SK-N-SH (cell line): ENCODE results near the gene SFSWAP. TPM values are rescaled to one million over a fixed set of nuclear protein-coding genes. Genes with fewer than 3 reads are reported as not detected.

Experiments
- CTCF ChIA-PET: fragments of 300-600, 350-600 bp; formaldehyde crosslinking; extraction: SDS; loops from one replicate; lab custom pipeline; 2021; lab: Yijun Ruan, JAX
- POLR2A ChIA-PET: fragments of 350-600 bp; sonication (Branson Sonifier 250); formaldehyde crosslinking; extraction: SDS; loops from one replicate; lab custom pipeline; 2020; ENCODE audit warnings: antibody characterized with exemption, inconsistent platforms; lab: Yijun Ruan, JAX
- DNase-seq: peaks from one replicate; pipeline ENCODE4 v3.0.0; 2012
- H2AFZ ChIP-seq: fragments of 200-600 bp; sonication (generic); 2 replicates; pipeline ENCODE4 v1.8.1; 2016; ENCODE audit warnings: antibody characterized with exemption, mild to moderate bottlenecking, low read depth
- H3F3A ChIP-seq: fragments of 200-600 bp; sonication (generic); replicated peaks from 2 replicates; pipeline ENCODE3; 2016; ENCODE audit warnings: antibody characterized with exemption, mild to moderate bottlenecking; ENCODE audit not compliant: insufficient read depth
- H3K27ac ChIP-seq, 2 experiments: fragments of 200-500 bp in 1 of 2; fragments of 200-600 bp in 1 of 2; sonication (Bioruptor generic) in 1 of 2; sonication (generic), shearing (Covaris generic) in 1 of 2; 2 replicates each; pipeline versions ENCODE4 v1.5.1 to v1.6.1; 2014 to 2016; ENCODE audit warnings: low read depth in 2 of 2, inconsistent platforms in 1 of 2, low read length in 1 of 2, mild to moderate bottlenecking in 1 of 2, mixed read lengths in 1 of 2
- H3K27me3 ChIP-seq: fragments of 200-600 bp; sonication (generic), shearing (Covaris generic); 2 replicates; pipeline ENCODE4 v1.6.1; 2016; ENCODE audit warnings: mixed run types; ENCODE audit not compliant: insufficient read depth
- H3K36me3 ChIP-seq, 2 experiments: fragments of 200-500 bp in 1 of 2; fragments of 200-600 bp in 1 of 2; sonication (Bioruptor generic) in 1 of 2; sonication (generic) in 1 of 2; replicated peaks in 1 of 2; 2 replicates each; pipeline versions ENCODE3 to v1.5.1; 2014 to 2016; ENCODE audit warnings: low read length in 1 of 2, mild to moderate bottlenecking in 1 of 2; ENCODE audit not compliant: insufficient read depth in 2 of 2, control insufficient read depth in 1 of 2
- H3K4me1 ChIP-seq, 2 experiments: fragments of 200-500 bp in 1 of 2; fragments of 200-600 bp in 1 of 2; sonication (Bioruptor generic) in 1 of 2; sonication (generic), shearing (Covaris generic) in 1 of 2; 2 replicates each; pipeline versions ENCODE4 v1.5.1 to v1.6.1; 2014 to 2016; ENCODE audit warnings: low read depth in 1 of 2, low read length in 1 of 2, mixed run types in 1 of 2; ENCODE audit not compliant: insufficient read depth in 2 of 2, control insufficient read depth in 1 of 2
- H3K4me2 ChIP-seq: fragments of 200-600 bp; sonication (generic), shearing (Covaris generic); 2 replicates; pipeline ENCODE4 v1.6.1; 2017; ENCODE audit warnings: mixed run types
- H3K4me3 ChIP-seq, 2 experiments: fragments of 200-500 bp in 1 of 2; fragments of 200-600 bp in 1 of 2; sonication (Bioruptor generic) in 1 of 2; sonication (generic), shearing (Covaris generic) in 1 of 2; 2 replicates each; pipeline versions ENCODE4 v1.5.1 to v1.8.1; 2014 to 2016; ENCODE audit warnings: low read depth in 2 of 2, inconsistent platforms in 1 of 2, low read length in 1 of 2, mild to moderate bottlenecking in 1 of 2, mixed read lengths in 1 of 2, moderate library complexity in 1 of 2
- H3K79me2 ChIP-seq: fragments of 200-600 bp; sonication (generic); 2 replicates; pipeline ENCODE4 v1.8.1; 2017; ENCODE audit warnings: mild to moderate bottlenecking; ENCODE audit not compliant: insufficient read depth
- H3K9ac ChIP-seq: fragments of 200-600 bp; sonication (generic); 2 replicates; pipeline ENCODE4 v1.6.1; 2017; ENCODE audit warnings: mixed run types
- H3K9me2 ChIP-seq: fragments of 200-600 bp; sonication (generic); 2 replicates; pipeline ENCODE4 v1.6.1; 2017; ENCODE audit warnings: mixed run types
- H3K9me3 ChIP-seq: fragments of 200-600 bp; sonication (generic); 2 replicates; pipeline ENCODE4 v1.6.1; 2017; ENCODE audit warnings: mixed run types, mild to moderate bottlenecking, moderate library complexity
- H4K20me1 ChIP-seq: fragments of 200-600 bp; sonication (generic); 2 replicates; pipeline ENCODE4 v1.6.1; 2017; ENCODE audit warnings: mild to moderate bottlenecking, mixed run types; ENCODE audit not compliant: insufficient read depth
- CHD2 ChIP-seq: fragments of 150-350 bp; IDR thresholded peaks from 2 replicates; pipeline ENCODE4 v1.6.1; 2018; ENCODE audit warnings: low read length; ENCODE audit not compliant: partially characterized antibody
- CTCF ChIP-seq: fragments of 200-600 bp; sonication (generic); IDR thresholded peaks from 2 replicates; pipeline ENCODE4 v1.6.1; 2017; ENCODE audit warnings: antibody characterized with exemption, mild to moderate bottlenecking, moderate library complexity
- ELF1 ChIP-seq: IDR thresholded peaks from 2 replicates; pipeline ENCODE4 v1.4.0; 2012
- EP300 ChIP-seq, 2 experiments: IDR thresholded peaks; 2 replicates each; pipeline versions ENCODE4 v1.4.0 to v1.6.1; 2012; ENCODE audit warnings: borderline replicate concordance in 1 of 2, low read depth in 1 of 2, low read length in 1 of 2
- EZH2phosphoT487 ChIP-seq: fragments of 200-600 bp; sonication (generic); IDR thresholded peaks from 2 replicates; pipeline ENCODE4 v1.6.1; 2017; ENCODE audit warnings: low read depth, mixed run types, mild to moderate bottlenecking, antibody characterized with exemption, moderate library complexity, borderline replicate concordance
- FOSL2 ChIP-seq: IDR thresholded peaks from 2 replicates; pipeline ENCODE4 v1.4.0; 2012; ENCODE audit warnings: low read depth, mild to moderate bottlenecking, moderate library complexity, borderline replicate concordance
- FOXM1 ChIP-seq: IDR thresholded peaks from 2 replicates; pipeline ENCODE4 v1.4.0; 2012; ENCODE audit warnings: low read depth, mild to moderate bottlenecking
- GABPA ChIP-seq: IDR thresholded peaks from 2 replicates; pipeline ENCODE4 v1.4.0; 2012; ENCODE audit warnings: low read depth, mild to moderate bottlenecking
- GATA2 ChIP-seq: sonication (generic); formaldehyde crosslinking; IDR thresholded peaks from 2 replicates; pipeline ENCODE4 v1.5.0; 2020; ENCODE audit warnings: mild to moderate bottlenecking, missing genetic modification reagents
- MAX ChIP-seq: IDR thresholded peaks from 2 replicates; pipeline ENCODE4 v1.4.0; 2012; ENCODE audit warnings: low read depth
- NFIC ChIP-seq: IDR thresholded peaks from 2 replicates; pipeline ENCODE4 v1.4.0; 2012; ENCODE audit warnings: borderline replicate concordance
- POLR2AphosphoS5 ChIP-seq: IDR thresholded peaks from 2 replicates; pipeline ENCODE4 v1.6.1; 2012; ENCODE audit warnings: low read depth, low read length
- RAD21 ChIP-seq: IDR thresholded peaks from 2 replicates; pipeline ENCODE4 v1.6.1; 2012; ENCODE audit warnings: mild to moderate bottlenecking, low read length
- REST ChIP-seq: IDR thresholded peaks from 2 replicates; pipeline ENCODE4 v1.6.1; 2012; ENCODE audit warnings: mild to moderate bottlenecking, low read depth, low read length, moderate library complexity
- RXRA ChIP-seq: IDR thresholded peaks from 2 replicates; pipeline ENCODE4 v1.4.0; 2012; ENCODE audit warnings: low read depth, mild to moderate bottlenecking, borderline replicate concordance
- SIN3A ChIP-seq: IDR thresholded peaks from 2 replicates; pipeline ENCODE4 v1.6.1; 2012; ENCODE audit warnings: low read depth, mild to moderate bottlenecking, low read length, moderate library complexity, borderline replicate concordance
- SMC3 ChIP-seq: IDR thresholded peaks from 2 replicates; pipeline ENCODE4 v1.6.1; 2012; ENCODE audit warnings: low read depth, low read length, improper control_type of control experiment
- TAF1 ChIP-seq: IDR thresholded peaks from 2 replicates; pipeline ENCODE4 v1.6.1; 2012; ENCODE audit warnings: low read depth, mild to moderate bottlenecking, low read length, moderate library complexity, borderline replicate concordance
- TEAD4 ChIP-seq: IDR thresholded peaks from 2 replicates; pipeline ENCODE4 v1.4.0; 2012; ENCODE audit warnings: mild to moderate bottlenecking, borderline replicate concordance; ENCODE audit not compliant: insufficient read depth
- USF2 ChIP-seq: fragments of 150-350 bp; IDR thresholded peaks from 2 replicates; pipeline ENCODE4 v1.6.1; 2017; ENCODE audit warnings: antibody characterized with exemption, low read length, low read depth, borderline replicate concordance
- WGBS: methylation state at CpG from one replicate; pipeline ENCODE4 v1.1.6; 2017; ENCODE audit warnings: low lambda C conversion rate; 5-methylcytosine and 5-hydroxymethylcytosine counted together
- polyA plus RNA-seq, 3 experiments: library from polyadenylated mRNA; depleted of rRNA; stranded (reverse); fragments of >200 nt; gene quantifications; 2 replicates each; pipeline ENCODE4 v1.2.3, GENCODE V29; 2012

Gene SFSWAP
- polyA plus RNA-seq, 1 of the 3 experiments (the other 2 are of a cell fraction): 27.9 TPM

GRCh38 chr12:131758016-131758739, 47.3 kb downstream of the SFSWAP start:
- DNase-seq: no peak
- Histone ChIP-seq H3K27me3 (no peaks in the 10 kb centered on the region), H3K9me3 (no peaks in the 10 kb centered on the region), H3K27ac (no peak overlapping the region), H2AFZ (no peak overlapping the region), H3K9me2 (no peaks in the 10 kb centered on the region), H3K79me2 (peaks cover 15% of the 10 kb centered on the region), H3K4me2 (no peak overlapping the region), H3K4me3 (no peak overlapping the region), H3F3A (no peaks in the 10 kb centered on the region), H3K36me3 (peaks cover 66 to 73% of the 10 kb centered on the region in 2 experiments), H3K4me1 (no peaks in the 10 kb centered on the region), H3K9ac (no peak overlapping the region), H4K20me1 (no peaks in the 10 kb centered on the region)
- ChIA-PET POLR2A (interaction anchor here (1.1 kb wide), 1 partner anchor 139 kb away, joined by 3 read pairs; no protein-coding TSS in a partner anchor), CTCF (interaction anchor here (0.7 kb wide), 1 partner anchor 9 kb away, joined by 3 read pairs; no protein-coding TSS in a partner anchor)
- no peak for TF ChIP-seq SIN3A
- no peak for TF ChIP-seq TEAD4
- TF ChIP-seq FOXM1: no peak
- TF ChIP-seq TAF1: no peak
- TF ChIP-seq GABPA: no peak
- no peak for TF ChIP-seq CHD2
- no peak for TF ChIP-seq EP300 (IDR thresholded peaks at IDR 0.05; ENCODE audit: borderline replicate concordance in 1 of 2, low read depth in 1 of 2, low read length in 1 of 2)
- TF ChIP-seq GATA2 (CRISPR knock-in tag): no peak
- TF ChIP-seq REST: no peak
- no peak for TF ChIP-seq RAD21
- 98% methylated on average over 11 of the region's 11 CpGs for WGBS

GRCh38 chr12:131759176-131759575, 48.3 kb downstream of the SFSWAP start:
- CTCF ChIA-PET: interaction anchor here (1.0 to 1.3 kb wide), 2 partner anchors 8 to 69 kb away, joined by 3 read pairs; partner anchors contain the start of gene MMP17
- H4K20me1 ChIP-seq: no peaks in the 10 kb centered on the region
- no peaks in the 10 kb centered on the region for H3K9me2 ChIP-seq
- POLR2A ChIA-PET: no interaction called here
- no peak overlapping the region for H3K27ac ChIP-seq
- no peak overlapping the region for H3K4me3 ChIP-seq
- H3K36me3 ChIP-seq: peaks cover 62 to 69% of the 10 kb centered on the region in 2 experiments
- H3K79me2 ChIP-seq: peaks cover 15% of the 10 kb centered on the region
- H3K27me3 ChIP-seq: no peaks in the 10 kb centered on the region
- H3K4me2 ChIP-seq: no peak overlapping the region
- H3K9ac ChIP-seq: no peak overlapping the region
- H3K4me1 ChIP-seq: no peaks in the 10 kb centered on the region
- H2AFZ ChIP-seq: no peak overlapping the region
- DNase-seq: no peak
- no peaks in the 10 kb centered on the region for H3F3A ChIP-seq
- H3K9me3 ChIP-seq: no peaks in the 10 kb centered on the region
- 97% methylated on average over 8 of the region's 8 CpGs for WGBS
- TF ChIP-seq RXRA (no peak), USF2 (no peak), MAX (no peak), EZH2phosphoT487 (no peak), POLR2AphosphoS5 (no peak), NFIC (no peak), FOSL2 (no peak), GATA2 (CRISPR knock-in tag) (no peak), ELF1 (no peak), SMC3 (no peak), CTCF (no peak)
